ENCODE data around the gene CPVL. TPM values are rescaled to one million over a fixed set of nuclear protein-coding genes. Genes with fewer than 3 reads are reported as not detected.

The CPVL gene
- total RNA-seq, 1 donor from 2014 or later = 22.2 TPM

DNA sequence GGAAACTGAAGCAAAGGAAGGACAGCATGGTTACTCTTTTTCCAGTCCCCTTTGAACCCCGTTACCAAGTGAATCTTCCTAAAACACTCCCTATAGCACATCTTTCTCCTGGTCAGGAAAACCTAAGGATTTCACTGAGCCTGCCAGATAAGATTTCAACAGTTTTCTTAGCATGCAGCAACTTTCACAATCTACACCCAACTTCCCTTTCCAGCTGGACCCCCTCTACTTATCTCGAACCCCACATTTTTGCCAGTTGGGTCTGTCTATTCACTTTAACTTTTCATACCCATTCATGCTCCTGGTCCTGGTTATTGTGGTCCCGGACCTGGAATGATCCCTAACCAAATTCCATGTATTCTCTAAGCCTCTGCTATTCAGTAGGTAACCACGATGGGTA is 14.9 kb upstream of the CPVL start:
- no peaks in the 10 kb centered on the region for H3K36me3 Mint-ChIP-seq (ENCODE audit: low read depth, unreplicated experiment)
- FAIRE-seq = no peak

GRCh38 chr7:29160080-29160479 is 13.7 kb upstream of the CPVL start:
- Mint-ChIP-seq H3K27me3 (ENCODE audit: low read depth, unreplicated experiment) (no peaks in the 10 kb centered on the region), H3K4me1 (ENCODE audit: low read depth, unreplicated experiment) (no peaks in the 10 kb centered on the region), H3K36me3 (ENCODE audit: low read depth, unreplicated experiment) (no peaks in the 10 kb centered on the region), H3K4me3 (ENCODE audit: unreplicated experiment) (no peak overlapping the region), H3K9me3 (ENCODE audit: unreplicated experiment) (no peaks in the 10 kb centered on the region), H3K27ac (ENCODE audit: unreplicated experiment) (no peak overlapping the region)
- Histone ChIP-seq H3K4me1 (ENCODE audit: insufficient read depth, low read length) (no peaks in the 10 kb centered on the region), H3K27ac (ENCODE audit: low read depth, low read length) (no peak overlapping the region), H3K4me2 (ENCODE audit: low read length) (no peak overlapping the region), H3K27me3 (ENCODE audit: insufficient read depth, low read length) (no peaks in the 10 kb centered on the region), H3K9me3 (ENCODE audit: insufficient read depth, low read depth, low read length) (no peaks in the 10 kb centered on the region), H3K4me3 (ENCODE audit: insufficient read depth, low read depth, low read length) (no peak overlapping the region), H3K79me2 (ENCODE audit: insufficient read depth, low read length) (no peaks in the 10 kb centered on the region), H2AFZ (ENCODE audit: low read depth, low read length) (no peak overlapping the region), H4K20me1 (ENCODE audit: insufficient read depth, low read length) (no peaks in the 10 kb centered on the region), H3K36me3 (ENCODE audit: insufficient read depth, low read length) (no peaks in the 10 kb centered on the region), H3K9ac (ENCODE audit: low read length) (no peak overlapping the region)
- FAIRE-seq = no peak
- TF ChIP-seq, protein P1, sequence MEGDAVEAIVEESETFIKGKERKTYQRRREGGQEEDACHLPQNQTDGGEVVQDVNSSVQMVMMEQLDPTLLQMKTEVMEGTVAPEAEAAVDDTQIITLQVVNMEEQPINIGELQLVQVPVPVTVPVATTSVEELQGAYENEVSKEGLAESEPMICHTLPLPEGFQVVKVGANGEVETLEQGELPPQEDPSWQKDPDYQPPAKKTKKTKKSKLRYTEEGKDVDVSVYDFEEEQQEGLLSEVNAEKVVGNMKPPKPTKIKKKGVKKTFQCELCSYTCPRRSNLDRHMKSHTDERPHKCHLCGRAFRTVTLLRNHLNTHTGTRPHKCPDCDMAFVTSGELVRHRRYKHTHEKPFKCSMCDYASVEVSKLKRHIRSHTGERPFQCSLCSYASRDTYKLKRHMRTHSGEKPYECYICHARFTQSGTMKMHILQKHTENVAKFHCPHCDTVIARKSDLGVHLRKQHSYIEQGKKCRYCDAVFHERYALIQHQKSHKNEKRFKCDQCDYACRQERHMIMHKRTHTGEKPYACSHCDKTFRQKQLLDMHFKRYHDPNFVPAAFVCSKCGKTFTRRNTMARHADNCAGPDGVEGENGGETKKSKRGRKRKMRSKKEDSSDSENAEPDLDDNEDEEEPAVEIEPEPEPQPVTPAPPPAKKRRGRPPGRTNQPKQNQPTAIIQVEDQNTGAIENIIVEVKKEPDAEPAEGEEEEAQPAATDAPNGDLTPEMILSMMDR (IDR thresholded peaks at IDR 0.05; ENCODE audit: insufficient read depth, low read depth, low read length) = no peak
- TF ChIP-seq EZH2 (IDR thresholded peaks at IDR 0.05; ENCODE audit: insufficient read depth, low read length) = no peak
- no peak for DNase-seq (ENCODE audit: low read depth)

More for the DNA sequence above, 14.9 kb upstream of the CPVL start:
- Mint-ChIP-seq H3K9me3 (ENCODE audit: unreplicated experiment) (peaks cover 4% of the 10 kb centered on the region), H3K4me1 (ENCODE audit: low read depth, unreplicated experiment) (no peaks in the 10 kb centered on the region), H3K27me3 (ENCODE audit: low read depth, unreplicated experiment) (no peaks in the 10 kb centered on the region), H3K4me3 (ENCODE audit: unreplicated experiment) (no peak overlapping the region), H3K27ac (ENCODE audit: unreplicated experiment) (no peak overlapping the region)
- Histone ChIP-seq H4K20me1 (ENCODE audit: insufficient read depth, low read length) (no peaks in the 10 kb centered on the region), H3K9me3 (ENCODE audit: insufficient read depth, low read depth, low read length) (no peaks in the 10 kb centered on the region), H3K4me2 (ENCODE audit: low read length) (no peak overlapping the region), H3K9ac (ENCODE audit: low read length) (no peak overlapping the region), H3K4me1 (ENCODE audit: insufficient read depth, low read length) (no peaks in the 10 kb centered on the region), H3K27me3 (ENCODE audit: insufficient read depth, low read length) (no peaks in the 10 kb centered on the region), H3K27ac (ENCODE audit: low read depth, low read length) (no peak overlapping the region), H2AFZ (ENCODE audit: low read depth, low read length) (no peak overlapping the region), H3K79me2 (ENCODE audit: insufficient read depth, low read length) (no peaks in the 10 kb centered on the region), H3K4me3 (ENCODE audit: insufficient read depth, low read depth, low read length) (no peak overlapping the region), H3K36me3 (ENCODE audit: insufficient read depth, low read length) (no peaks in the 10 kb centered on the region)
- DNase-seq (ENCODE audit: low read depth) = no peak
- TF ChIP-seq EZH2 (IDR thresholded peaks at IDR 0.05; ENCODE audit: insufficient read depth, low read length) = no peak
- TF ChIP-seq, protein P1 (IDR thresholded peaks at IDR 0.05; ENCODE audit: insufficient read depth, low read depth, low read length) = no peak

GRCh38 chr7:29158795-29159423 is 12.6 kb upstream of the CPVL start:
- H3K36me3 ChIP-seq (ENCODE audit: insufficient read depth, low read length) = no peaks in the 10 kb centered on the region
- no peaks in the 10 kb centered on the region for H3K9me3 ChIP-seq (ENCODE audit: insufficient read depth, low read depth, low read length)
- DNase-seq (ENCODE audit: low read depth) (no peak), FAIRE-seq (no peak)
- H3K79me2 ChIP-seq (ENCODE audit: insufficient read depth, low read length) = no peaks in the 10 kb centered on the region
- no peaks in the 10 kb centered on the region for H4K20me1 ChIP-seq (ENCODE audit: insufficient read depth, low read length)
- H3K27ac Mint-ChIP-seq (ENCODE audit: unreplicated experiment) = no peak overlapping the region
- H3K4me3 ChIP-seq (ENCODE audit: insufficient read depth, low read depth, low read length) = no peak overlapping the region
- TF ChIP-seq, protein P1 (IDR thresholded peaks at IDR 0.05; ENCODE audit: insufficient read depth, low read depth, low read length) = no peak
- H3K27me3 Mint-ChIP-seq (ENCODE audit: low read depth, unreplicated experiment) = no peaks in the 10 kb centered on the region
- H3K4me1 ChIP-seq (ENCODE audit: insufficient read depth, low read length) = no peaks in the 10 kb centered on the region
- H2AFZ ChIP-seq (ENCODE audit: low read depth, low read length) = no peak overlapping the region
- H3K27me3 ChIP-seq (ENCODE audit: insufficient read depth, low read length) = no peaks in the 10 kb centered on the region
- H3K36me3 Mint-ChIP-seq (ENCODE audit: low read depth, unreplicated experiment) = no peaks in the 10 kb centered on the region
- H3K4me2 ChIP-seq (ENCODE audit: low read length) = no peak overlapping the region
- H3K4me3 Mint-ChIP-seq (ENCODE audit: unreplicated experiment) = no peak overlapping the region
- H3K27ac ChIP-seq (ENCODE audit: low read depth, low read length) = no peak overlapping the region
- no peaks in the 10 kb centered on the region for H3K4me1 Mint-ChIP-seq (ENCODE audit: low read depth, unreplicated experiment)
- H3K9ac ChIP-seq (ENCODE audit: low read length) = no peak overlapping the region
- no peaks in the 10 kb centered on the region for H3K9me3 Mint-ChIP-seq (ENCODE audit: unreplicated experiment)
